ENCODE measurements around the gene PRSS1. TPM values are rescaled to one million over a fixed set of nuclear protein-coding genes. Genes with fewer than 3 reads are reported as not detected.

Gene PRSS1
- total and polyA plus RNA-seq, 2 experiments from 2014 or later, result not detected

GRCh38 chr7:142791502-142791901, 42.2 kb downstream of the PRSS1 start (continued):
- TF ChIP-seq, protein P1, sequence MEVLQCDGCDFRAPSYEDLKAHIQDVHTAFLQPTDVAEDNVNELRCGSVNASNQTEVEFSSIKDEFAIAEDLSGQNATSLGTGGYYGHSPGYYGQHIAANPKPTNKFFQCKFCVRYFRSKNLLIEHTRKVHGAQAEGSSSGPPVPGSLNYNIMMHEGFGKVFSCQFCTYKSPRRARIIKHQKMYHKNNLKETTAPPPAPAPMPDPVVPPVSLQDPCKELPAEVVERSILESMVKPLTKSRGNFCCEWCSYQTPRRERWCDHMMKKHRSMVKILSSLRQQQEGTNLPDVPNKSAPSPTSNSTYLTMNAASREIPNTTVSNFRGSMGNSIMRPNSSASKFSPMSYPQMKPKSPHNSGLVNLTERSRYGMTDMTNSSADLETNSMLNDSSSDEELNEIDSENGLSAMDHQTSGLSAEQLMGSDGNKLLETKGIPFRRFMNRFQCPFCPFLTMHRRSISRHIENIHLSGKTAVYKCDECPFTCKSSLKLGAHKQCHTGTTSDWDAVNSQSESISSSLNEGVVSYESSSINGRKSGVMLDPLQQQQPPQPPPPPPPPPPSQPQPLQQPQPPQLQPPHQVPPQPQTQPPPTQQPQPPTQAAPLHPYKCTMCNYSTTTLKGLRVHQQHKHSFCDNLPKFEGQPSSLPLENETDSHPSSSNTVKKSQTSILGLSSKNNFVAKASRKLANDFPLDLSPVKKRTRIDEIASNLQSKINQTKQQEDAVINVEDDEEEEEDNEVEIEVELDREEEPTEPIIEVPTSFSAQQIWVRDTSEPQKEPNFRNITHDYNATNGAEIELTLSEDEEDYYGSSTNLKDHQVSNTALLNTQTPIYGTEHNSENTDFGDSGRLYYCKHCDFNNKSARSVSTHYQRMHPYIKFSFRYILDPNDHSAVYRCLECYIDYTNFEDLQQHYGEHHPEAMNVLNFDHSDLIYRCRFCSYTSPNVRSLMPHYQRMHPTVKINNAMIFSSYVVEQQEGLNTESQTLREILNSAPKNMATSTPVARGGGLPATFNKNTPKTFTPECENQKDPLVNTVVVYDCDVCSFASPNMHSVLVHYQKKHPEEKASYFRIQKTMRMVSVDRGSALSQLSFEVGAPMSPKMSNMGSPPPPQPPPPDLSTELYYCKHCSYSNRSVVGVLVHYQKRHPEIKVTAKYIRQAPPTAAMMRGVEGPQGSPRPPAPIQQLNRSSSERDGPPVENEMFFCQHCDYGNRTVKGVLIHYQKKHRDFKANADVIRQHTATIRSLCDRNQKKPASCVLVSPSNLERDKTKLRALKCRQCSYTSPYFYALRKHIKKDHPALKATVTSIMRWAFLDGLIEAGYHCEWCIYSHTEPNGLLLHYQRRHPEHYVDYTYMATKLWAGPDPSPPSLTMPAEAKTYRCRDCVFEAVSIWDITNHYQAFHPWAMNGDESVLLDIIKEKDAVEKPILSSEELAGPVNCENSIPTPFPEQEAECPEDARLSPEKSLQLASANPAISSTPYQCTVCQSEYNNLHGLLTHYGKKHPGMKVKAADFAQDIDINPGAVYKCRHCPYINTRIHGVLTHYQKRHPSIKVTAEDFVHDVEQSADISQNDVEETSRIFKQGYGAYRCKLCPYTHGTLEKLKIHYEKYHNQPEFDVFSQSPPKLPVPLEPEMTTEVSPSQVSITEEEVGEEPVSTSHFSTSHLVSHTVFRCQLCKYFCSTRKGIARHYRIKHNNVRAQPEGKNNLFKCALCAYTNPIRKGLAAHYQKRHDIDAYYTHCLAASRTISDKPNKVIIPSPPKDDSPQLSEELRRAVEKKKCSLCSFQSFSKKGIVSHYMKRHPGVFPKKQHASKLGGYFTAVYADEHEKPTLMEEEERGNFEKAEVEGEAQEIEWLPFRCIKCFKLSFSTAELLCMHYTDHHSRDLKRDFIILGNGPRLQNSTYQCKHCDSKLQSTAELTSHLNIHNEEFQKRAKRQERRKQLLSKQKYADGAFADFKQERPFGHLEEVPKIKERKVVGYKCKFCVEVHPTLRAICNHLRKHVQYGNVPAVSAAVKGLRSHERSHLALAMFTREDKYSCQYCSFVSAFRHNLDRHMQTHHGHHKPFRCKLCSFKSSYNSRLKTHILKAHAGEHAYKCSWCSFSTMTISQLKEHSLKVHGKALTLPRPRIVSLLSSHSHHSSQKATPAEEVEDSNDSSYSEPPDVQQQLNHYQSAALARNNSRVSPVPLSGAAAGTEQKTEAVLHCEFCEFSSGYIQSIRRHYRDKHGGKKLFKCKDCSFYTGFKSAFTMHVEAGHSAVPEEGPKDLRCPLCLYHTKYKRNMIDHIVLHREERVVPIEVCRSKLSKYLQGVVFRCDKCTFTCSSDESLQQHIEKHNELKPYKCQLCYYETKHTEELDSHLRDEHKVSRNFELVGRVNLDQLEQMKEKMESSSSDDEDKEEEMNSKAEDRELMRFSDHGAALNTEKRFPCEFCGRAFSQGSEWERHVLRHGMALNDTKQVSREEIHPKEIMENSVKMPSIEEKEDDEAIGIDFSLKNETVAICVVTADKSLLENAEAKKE (CRISPR knock-in tag; IDR thresholded peaks at IDR 0.05), result no peak
- no peak for TF ChIP-seq POLR2AphosphoS5 (IDR thresholded peaks at IDR 0.05; ENCODE audit: low read depth)

GRCh38 chr7:142792129-142792528, 42.9 kb downstream of the PRSS1 start:
- Mint-ChIP-seq H3K4me1 (peaks cover 28% of the 10 kb centered on the region), H3K36me3 (ENCODE audit: low read depth) (no peaks in the 10 kb centered on the region; the same call in 2 of the 3 replicates), H3K4me3 (no peak overlapping the region), H3K27me3 (ENCODE audit: insufficient read depth, low read depth, poor library complexity) (peaks cover 16% of the 10 kb centered on the region), H3K9me3 (peaks cover 6% of the 10 kb centered on the region; the same call in 1 of the 3 replicates), H3K27ac (no peak overlapping the region)
- Histone ChIP-seq H4K20me1 (replicated peaks; ENCODE audit: insufficient read depth) (no peaks in the 10 kb centered on the region), H2AFZ (no peak overlapping the region), H3K27ac (ENCODE audit: low read depth) (no peak overlapping the region), H3K79me2 (replicated peaks; ENCODE audit: insufficient read depth) (no peaks in the 10 kb centered on the region), H3K4me3 (no peak overlapping the region), H3K27me3 (ENCODE audit: insufficient read depth) (peaks cover 31% of the 10 kb centered on the region), H3F3A (replicated peaks; ENCODE audit: low read depth) (no peaks in the 10 kb centered on the region), H3K4me2 (no peak overlapping the region), H3K9me2 (ENCODE audit: insufficient read depth) (peaks cover 16% of the 10 kb centered on the region; the same call in 1 of the 2 replicates), H3K36me3 (ENCODE audit: insufficient read depth) (no peaks in the 10 kb centered on the region), H3K4me1 (ENCODE audit: insufficient read depth) (peaks cover 26% of the 10 kb centered on the region)
- DNase-seq (ENCODE audit: low spot score) (no peak), ATAC-seq (no peak)
- TF ChIP-seq CREB1 (CRISPR knock-in tag; IDR thresholded peaks at IDR 0.05; ENCODE audit: low read depth) (no peak), JUNB (IDR thresholded peaks at IDR 0.05; ENCODE audit: unreplicated experiment) (no peak), ZNF331 (CRISPR knock-in tag; IDR thresholded peaks at IDR 0.05; ENCODE audit: low read depth) (no peak), EZH2phosphoT487 (IDR thresholded peaks at IDR 0.05; ENCODE audit: unreplicated experiment) (no peak), POLR2AphosphoS5 (IDR thresholded peaks at IDR 0.05; ENCODE audit: low read depth) (no peak), STAT1 (IDR thresholded peaks at IDR 0.05; ENCODE audit: unreplicated experiment) (no peak), EZH2 (IDR thresholded peaks at IDR 0.05; ENCODE audit: low read depth, unreplicated experiment) (no peak), NANOG (IDR thresholded peaks at IDR 0.05; ENCODE audit: borderline replicate concordance) (no peak)
- TF ChIP-seq, protein P2, sequence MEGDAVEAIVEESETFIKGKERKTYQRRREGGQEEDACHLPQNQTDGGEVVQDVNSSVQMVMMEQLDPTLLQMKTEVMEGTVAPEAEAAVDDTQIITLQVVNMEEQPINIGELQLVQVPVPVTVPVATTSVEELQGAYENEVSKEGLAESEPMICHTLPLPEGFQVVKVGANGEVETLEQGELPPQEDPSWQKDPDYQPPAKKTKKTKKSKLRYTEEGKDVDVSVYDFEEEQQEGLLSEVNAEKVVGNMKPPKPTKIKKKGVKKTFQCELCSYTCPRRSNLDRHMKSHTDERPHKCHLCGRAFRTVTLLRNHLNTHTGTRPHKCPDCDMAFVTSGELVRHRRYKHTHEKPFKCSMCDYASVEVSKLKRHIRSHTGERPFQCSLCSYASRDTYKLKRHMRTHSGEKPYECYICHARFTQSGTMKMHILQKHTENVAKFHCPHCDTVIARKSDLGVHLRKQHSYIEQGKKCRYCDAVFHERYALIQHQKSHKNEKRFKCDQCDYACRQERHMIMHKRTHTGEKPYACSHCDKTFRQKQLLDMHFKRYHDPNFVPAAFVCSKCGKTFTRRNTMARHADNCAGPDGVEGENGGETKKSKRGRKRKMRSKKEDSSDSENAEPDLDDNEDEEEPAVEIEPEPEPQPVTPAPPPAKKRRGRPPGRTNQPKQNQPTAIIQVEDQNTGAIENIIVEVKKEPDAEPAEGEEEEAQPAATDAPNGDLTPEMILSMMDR (conservative IDR thresholded peaks at IDR 0.05; ENCODE audit: low read depth in 2 of 2), result no peak

Data from GM23338 (cell line).